HG02588 (cell line): ENCODE data around the gene CLTA.
"Not testable (repeated sequence)": the region's sequence is repeated elsewhere in the genome, so short reads cannot be mapped to it uniquely, and the experiment has no call there.

ENCODE experiments used
- ATAC-seq: cut with Tn5 transposase; IDR thresholded peaks from one replicate; pipeline ENCODE4 v1.9.1; 2021; ENCODE audit warnings: mild to moderate bottlenecking, moderate library complexity; ENCODE audit not compliant: unreplicated experiment

The CLTA gene

GRCh38 chr9:36222449-36222848 is 31.7 kb downstream of the CLTA start:
- ATAC-seq: no peak

- ATAC-seq: no peak
Observed at GRCh38 chr9:36237230-36237629, 46.5 kb downstream of the CLTA start.

GRCh38 chr9:36239205-36239604 is 48.5 kb downstream of the CLTA start:
- ATAC-seq: not testable (repeated sequence)

GRCh38 chr9:36239675-36240074 is 49.0 kb downstream of the CLTA start:
- ATAC-seq: not testable (repeated sequence)

- ATAC-seq: no peak
Observed at GRCh38 chr9:36245906-36246305, 55.2 kb downstream of the CLTA start.

GRCh38 chr9:36247356-36247755 is 56.6 kb downstream of the CLTA start:
- no peak for ATAC-seq

- ATAC-seq: not testable (repeated sequence)
Observed at GRCh38 chr9:36248061-36248460, 57.3 kb downstream of the CLTA start.

GRCh38 chr9:36249189-36249588 is 58.5 kb downstream of the CLTA start:
- ATAC-seq: no peak

GRCh38 chr9:36250079-36250478 is 59.4 kb downstream of the CLTA start:
- no peak for ATAC-seq

GRCh38 chr9:36251428-36251827 is 60.7 kb downstream of the CLTA start:
- ATAC-seq: no peak

GRCh38 chr9:36258208-36258995 is 67.7 kb downstream of the CLTA start, which contains the start of gene GNE:
Gene GNE, minus strand, starts transcription at chr9:36258448. Its CDS starts 9,093 bp downstream, at chr9:36249355.
- ATAC-seq: peak; percentile 81

GRCh38 chr9:36258996-36259533 is 68.3 kb downstream of the CLTA start:
- ATAC-seq: no peak
